Colon (tissue), 2 donors: ENCODE measurements around the gene KLRG1.

Experiments
- FAIRE-seq: peaks from 2 replicates; lab custom pipeline; 2012; peaks lifted over from hg19 to GRCh38; lab: Jason Lieb, UNC
- donor health status: control.
- donor health status: control.

The KLRG1 gene

DNA sequence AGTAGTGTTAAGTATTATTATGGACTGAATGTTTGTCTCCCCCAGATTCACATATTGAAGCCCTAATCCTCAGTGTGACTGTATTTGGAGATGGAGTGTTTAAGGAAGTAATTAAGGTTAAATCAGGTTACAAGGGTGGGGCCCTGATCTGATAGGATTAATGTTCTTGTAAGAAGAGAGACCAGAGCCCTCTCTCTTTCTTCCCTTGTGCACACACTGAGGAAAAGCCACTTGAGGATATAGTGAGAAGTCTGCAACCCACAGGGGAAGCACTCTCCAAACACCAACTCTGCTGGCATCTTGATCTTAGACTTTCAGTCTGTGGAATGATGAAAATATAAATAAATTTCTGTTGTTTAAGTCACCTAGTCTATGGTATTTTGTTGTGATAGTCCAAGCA is 2.2 kb upstream of the KLRG1 start:
- no peak for FAIRE-seq

- FAIRE-seq: no peak
Measured at GRCh38 chr12:8987685-8988084, 1.7 kb upstream of the KLRG1 start.

DNA sequence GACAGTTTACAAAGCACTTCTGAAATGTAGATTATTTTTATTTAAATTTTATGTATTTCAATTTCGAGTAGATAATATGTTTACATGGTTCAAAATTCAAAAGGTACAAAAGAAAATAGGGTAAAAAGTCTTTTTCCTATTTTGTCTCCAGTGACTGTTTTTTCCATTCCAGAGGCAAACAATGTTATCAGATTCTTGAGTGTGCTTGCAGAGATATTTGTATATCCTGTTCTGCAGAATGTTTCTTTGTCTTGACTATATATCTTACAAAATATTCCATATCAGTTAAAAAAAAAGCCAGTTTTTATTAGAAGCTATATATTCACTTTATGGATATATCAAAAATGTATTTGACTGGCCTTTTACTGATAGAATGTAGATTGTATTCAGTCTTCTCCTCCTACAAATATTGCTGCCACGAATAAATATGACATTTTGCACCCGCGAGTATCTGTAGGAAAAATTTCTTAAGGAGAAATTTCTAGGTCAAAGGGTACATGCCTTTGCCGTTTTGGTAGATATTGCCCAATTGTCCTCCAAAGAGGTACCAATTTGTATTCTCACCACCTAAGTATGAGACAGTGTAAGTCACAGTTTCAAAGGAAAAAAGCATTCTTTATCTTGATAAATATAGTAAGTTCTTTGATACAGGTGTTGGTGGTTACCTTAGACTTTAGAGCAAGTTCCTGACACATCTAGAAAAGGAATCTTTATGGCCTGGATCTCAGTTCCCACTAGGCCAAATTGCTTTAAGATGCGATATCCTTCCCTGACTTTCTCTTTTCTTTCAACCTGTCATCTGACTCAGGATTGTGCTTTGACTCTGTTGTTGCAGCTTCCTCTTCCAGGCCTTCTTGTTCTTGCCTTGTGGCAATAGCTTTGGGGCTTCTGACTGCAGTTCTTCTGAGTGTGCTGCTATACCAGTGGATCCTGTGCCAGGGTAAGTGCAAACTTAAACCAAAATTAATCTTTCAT is 2.3 kb downstream of the KLRG1 start:
- no peak for FAIRE-seq

DNA sequence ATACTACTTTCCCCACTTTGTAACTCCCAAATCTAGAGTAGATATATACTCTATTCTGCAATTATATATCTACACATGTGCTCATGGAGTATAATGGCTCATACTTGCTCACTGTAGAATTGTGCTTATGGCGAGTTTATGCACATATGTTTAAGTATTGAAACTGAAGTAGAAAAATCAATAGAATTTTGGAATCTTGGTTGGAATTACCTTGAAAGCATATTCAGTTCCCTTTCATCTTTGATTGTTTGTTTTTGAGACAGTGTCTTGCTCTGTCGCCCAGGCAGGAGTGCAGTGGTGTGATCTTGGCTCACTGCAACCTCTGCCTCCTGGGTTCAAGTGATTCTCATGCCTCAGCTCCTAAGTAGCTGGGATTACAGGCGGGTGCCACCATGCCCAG is 4.5 kb downstream of the KLRG1 start:
- FAIRE-seq: no peak

DNA sequence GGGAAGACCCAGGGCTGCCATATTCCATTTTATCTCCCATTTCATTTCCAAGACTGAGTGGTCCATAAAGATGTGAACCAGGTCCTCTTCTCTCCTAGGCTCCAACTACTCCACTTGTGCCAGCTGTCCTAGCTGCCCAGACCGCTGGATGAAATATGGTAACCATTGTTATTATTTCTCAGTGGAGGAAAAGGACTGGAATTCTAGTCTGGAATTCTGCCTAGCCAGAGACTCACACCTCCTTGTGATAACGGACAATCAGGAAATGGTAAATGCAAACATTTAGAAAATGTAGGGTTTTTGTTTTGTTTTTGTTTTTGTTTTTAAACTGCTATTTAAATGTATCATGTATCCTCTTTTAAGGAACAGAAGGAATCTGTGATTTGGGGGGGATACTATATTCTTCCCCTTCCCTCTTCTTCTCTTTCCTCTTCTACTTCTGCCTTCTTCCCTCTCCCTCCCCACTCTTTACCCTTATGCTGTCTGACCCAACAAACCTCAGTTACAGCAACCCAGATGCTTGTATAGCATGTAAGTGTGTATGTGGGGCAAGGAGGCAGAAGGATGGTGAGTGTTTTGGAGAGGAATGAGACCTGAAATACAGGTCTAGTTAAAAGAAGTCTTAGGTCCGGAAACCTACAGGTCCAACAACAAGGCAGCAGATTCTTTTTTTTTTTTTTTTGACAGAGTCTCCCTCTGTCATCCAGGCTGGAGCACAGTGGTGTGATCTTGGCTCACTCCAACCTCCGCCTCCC is 5.9 kb downstream of the KLRG1 start:
- FAIRE-seq: no peak

GRCh38 chr12:8996682-8997405 is 7.5 kb downstream of the KLRG1 start:
- no peak for FAIRE-seq

DNA sequence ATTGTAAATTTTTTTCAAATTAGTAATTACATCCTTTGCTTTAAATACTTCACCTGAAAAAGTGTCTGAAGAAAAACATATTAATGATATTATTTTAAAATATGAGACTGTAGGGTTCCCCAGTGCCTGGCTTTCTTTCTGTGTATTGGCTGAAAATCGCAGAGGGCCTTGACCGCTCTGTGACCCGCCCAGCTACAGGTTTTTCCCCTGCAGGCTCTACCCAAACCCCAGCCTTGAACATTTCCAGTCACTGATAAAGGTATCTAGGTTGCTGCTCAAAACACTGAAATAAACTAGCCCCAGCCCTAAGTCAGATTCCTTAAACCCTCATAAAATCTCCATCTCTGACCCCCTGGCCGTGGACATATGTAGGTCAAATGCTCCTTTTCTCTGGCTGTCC is 11.9 kb downstream of the KLRG1 start:
- no peak for FAIRE-seq

DNA sequence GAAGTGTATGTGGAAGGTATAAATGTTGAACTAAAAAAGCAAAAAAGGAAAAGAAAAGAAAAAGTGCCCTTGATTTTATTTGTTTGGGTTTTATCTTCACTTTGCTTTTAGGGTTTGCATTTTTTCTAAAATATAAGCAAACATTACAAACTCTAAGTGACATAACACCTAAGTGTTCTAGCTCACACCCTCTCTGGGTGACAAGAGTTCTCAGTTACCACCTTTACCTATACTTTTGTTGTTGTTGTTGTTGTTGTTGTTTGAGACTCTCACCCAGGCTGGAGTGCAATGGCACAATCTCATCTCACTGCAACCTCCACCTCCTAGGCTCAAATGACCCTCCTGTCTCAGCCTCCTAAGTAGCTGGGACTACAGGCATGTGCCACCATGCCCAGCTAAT is 13.0 kb downstream of the KLRG1 start:
- FAIRE-seq: no peak

GRCh38 chr12:9022592-9022991 is 33.2 kb downstream of the KLRG1 start:
- FAIRE-seq: no peak

DNA sequence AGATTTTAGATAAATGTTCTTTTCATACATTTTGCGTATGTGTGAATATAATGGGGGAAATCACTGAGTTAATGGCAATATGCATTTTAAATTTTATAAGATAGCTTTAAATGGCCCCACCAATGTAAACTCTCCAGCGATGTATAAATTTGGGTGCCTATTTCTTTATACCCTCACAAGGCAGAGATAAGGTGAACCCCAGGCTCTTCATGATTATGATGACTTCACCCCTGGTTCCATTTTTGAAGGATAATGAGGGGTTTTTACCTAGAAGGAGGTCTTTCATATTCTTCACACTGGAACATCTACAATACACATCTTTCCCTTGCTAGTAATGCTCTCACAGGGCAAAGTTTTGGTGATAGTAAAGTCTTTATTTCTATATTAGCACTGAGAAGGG is 35.2 kb downstream of the KLRG1 start:
- FAIRE-seq: no peak

DNA sequence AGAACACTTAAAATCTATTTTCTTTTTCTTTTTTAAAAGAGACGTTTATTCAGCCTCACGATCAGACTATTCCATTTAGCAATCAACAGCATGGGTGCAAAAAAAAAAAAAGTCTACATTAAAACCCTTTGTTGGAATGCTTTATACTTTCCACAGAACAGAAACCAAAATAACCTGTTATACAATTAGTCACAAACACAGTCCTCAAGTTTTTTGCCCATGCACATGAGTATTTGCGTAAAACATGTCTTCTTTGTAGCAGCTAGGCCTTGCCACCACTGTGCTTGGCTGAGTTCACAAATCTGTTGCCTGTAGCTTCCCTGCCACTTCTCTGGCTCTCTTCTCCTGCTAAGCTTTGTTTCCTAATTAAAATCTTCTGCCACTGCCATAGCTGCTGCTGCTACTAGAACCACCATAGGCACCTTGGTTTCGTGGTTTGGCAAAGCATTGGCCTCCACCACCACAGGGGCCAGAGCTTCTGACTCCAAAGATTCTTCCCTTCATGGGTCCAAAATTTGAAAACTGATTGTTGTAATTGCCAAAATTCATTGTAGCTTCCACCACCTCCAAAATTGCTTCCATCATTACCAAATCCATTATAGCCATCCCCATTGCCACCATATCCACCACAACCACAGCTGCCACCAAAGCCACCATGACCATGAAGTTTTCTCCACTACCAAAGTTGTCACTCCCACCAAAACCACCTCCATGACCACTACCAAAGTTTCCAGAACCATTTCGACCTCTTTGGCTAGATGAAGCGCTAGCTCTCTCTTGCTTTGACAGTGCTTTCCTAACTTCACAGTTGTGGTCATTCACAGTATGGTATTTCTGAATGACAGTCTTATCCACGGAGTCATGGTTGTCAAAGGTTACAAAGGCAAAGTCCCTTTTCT is 38.1 kb downstream of the KLRG1 start:
- FAIRE-seq: no peak

DNA sequence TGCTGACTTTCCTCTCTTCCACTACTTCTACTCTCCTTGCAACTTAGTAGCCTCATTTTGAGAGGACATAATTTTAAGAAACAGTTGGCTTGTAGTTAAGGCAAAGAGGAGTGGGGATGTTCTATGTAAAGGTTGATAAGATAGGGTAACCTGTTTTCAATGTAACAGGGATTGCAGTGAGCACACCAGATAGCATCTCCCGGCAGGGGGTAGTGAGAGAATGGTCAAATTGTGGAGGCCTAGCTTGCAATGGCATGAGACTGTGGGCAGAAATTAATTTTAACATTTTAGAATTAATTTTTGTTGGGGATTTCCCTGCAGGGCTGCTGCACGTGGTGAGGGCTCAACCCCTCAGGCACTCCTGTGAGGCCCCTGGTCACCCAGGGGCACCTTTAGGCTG is 41.4 kb downstream of the KLRG1 start:
- FAIRE-seq: no peak

GRCh38 chr12:9032202-9032964 is 43.0 kb downstream of the KLRG1 start:
- FAIRE-seq: no peak

- FAIRE-seq: no peak
Measured at GRCh38 chr12:9033265-9033887, 44.0 kb downstream of the KLRG1 start.

- FAIRE-seq: no peak
Measured at GRCh38 chr12:9034095-9034494, 44.7 kb downstream of the KLRG1 start.

DNA sequence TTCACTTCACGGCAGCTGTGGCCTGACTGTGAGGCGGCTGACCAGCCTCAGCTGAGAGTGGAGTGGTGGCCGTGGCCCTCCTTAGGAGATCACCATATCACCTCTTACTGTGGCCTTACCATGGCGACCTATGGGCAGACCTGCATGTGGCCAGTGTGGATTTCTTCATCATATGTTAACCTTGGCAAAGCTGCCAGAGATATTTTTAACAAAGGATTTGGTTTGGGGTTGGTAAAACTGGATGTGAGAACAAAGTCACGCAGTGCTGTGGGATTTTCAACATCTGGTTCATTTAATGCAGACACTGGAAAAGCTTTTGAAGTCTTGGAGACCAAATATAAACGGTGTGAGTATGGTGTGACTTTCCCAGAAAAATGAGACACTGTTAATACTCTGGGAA is 46.9 kb downstream of the KLRG1 start:
- no peak for FAIRE-seq

GRCh38 chr12:9037431-9037830 is 48.1 kb downstream of the KLRG1 start:
- no peak for FAIRE-seq

DNA sequence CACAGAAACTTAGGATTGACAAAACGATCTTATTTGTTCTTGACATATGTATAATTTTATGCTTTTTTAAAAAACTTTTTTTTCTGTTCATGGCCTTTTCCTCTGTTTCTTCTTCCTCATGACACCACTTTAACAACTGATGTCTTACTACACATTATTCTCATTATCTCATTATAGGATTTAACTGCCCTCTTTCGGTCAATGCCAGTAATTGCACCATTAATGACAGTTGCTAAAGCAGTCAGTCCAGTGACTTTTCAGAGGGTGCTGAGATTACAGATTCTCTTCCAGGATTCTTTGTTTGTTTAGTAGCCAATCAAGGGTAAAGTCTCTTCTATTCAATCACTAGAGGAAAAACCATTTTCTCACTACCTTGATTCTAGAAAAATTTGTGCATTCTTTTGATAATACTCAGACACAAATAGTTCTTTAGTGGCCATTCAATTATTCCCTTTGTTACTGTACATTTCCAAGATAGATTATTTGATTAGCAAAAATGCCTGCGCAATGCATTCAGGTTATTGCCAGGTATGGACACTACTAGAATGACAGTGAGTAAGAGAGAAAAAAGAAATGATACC is 50.1 kb downstream of the KLRG1 start:
- FAIRE-seq: peak; percentile 76

DNA sequence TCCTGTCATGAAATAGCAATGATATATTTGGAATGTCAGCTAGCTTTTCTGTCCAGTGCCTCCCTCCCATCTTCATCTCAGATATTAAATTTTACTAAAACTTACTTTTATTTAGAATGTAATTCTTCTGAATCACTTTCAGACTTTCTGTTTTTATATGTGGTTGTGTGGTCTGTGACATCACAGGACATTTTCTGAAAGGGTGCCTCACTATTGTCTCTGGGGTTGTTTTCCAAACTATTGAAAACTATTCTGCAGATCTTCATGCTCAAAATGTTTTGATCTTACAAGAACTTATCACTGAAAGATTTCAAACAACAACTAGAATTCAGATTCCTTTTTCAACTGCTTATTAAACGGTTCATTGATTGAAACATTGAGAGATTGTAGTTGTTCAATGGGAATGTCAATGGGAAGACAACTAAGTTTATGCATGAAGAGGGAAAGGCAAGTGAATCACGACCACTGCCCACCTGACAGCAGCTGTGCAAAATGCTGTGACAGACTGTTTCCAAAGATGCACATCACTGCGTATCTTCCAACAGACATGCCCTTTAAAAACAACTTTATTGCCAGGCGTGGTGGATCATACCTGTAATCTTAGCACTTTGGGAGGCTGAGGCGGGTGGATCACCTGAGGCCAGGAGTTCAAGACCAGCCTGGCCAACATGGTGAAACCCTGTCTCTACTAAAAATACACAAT is 51.3 kb downstream of the KLRG1 start:
- no peak for FAIRE-seq
